Endothelial cell of umbilical vein (primary cell): ENCODE measurements around the gene GALNT2. TPM values are rescaled to one million over a fixed set of nuclear protein-coding genes. Genes with fewer than 3 reads are reported as not detected.

Experiments
- BruUV-seq: library from RNA; stranded (reverse); fragments of 400-500 nt; replicated peaks from 2 replicates; lab custom pipeline; 2021; lab: Mats Ljungman, UMichigan
- CTCF ChIA-PET: fragments of 300-600, 350-600 bp; sonication (Branson Sonifier 250); formaldehyde crosslinking; loops from one replicate; lab custom pipeline; 2021; ENCODE audit warnings: antibody characterized with exemption, inconsistent platforms; lab: Charles Lee
- POLR2A ChIA-PET: fragments of 300-600, 350-600 bp; sonication (Branson Sonifier 250); formaldehyde crosslinking; loops from one replicate; lab custom pipeline; 2021; ENCODE audit warnings: antibody characterized with exemption, inconsistent platforms; lab: Charles Lee
- DNase-seq: peaks from one replicate; pipeline ENCODE4 v3.0.0-alpha.2; 2011; ENCODE audit warnings: low read depth, low spot score
- FAIRE-seq: peaks from 2 replicates; lab custom pipeline; 2011; peaks lifted over from hg19 to GRCh38; lab: Jason Lieb, UNC
- H2AFZ ChIP-seq: 2 replicates; pipeline ENCODE4 v1.6.0; 2012; ENCODE audit warnings: low read depth, low read length, control low read depth, inconsistent platforms
- H3K27ac ChIP-seq: 2 replicates; pipeline ENCODE4 v1.5.1; 2011; ENCODE audit warnings: low read depth, mild to moderate bottlenecking, control low read depth, low read length, moderate library complexity; ENCODE audit not compliant: insufficient read depth
- H3K27me3 ChIP-seq, 2 experiments: 2 replicates each; pipeline versions ENCODE4 v1.6.0 to v1.6.1; 2011; ENCODE audit warnings: low read length in 2 of 2, mixed read lengths in 1 of 2; ENCODE audit not compliant: control insufficient read depth in 2 of 2, insufficient read depth in 2 of 2
- H3K36me3 ChIP-seq, 2 experiments: 2 replicates in 1 of 2; 3 replicates in 1 of 2; pipeline ENCODE4 v1.5.1; 2011; ENCODE audit warnings: low read length in 2 of 2, mild to moderate bottlenecking in 1 of 2, moderate library complexity in 1 of 2; ENCODE audit not compliant: control insufficient read depth in 2 of 2, insufficient read depth in 2 of 2; ENCODE audit errors: extremely low read depth in 1 of 2
- H3K4me1 ChIP-seq: 3 replicates; pipeline ENCODE4 v1.5.1; 2011; ENCODE audit warnings: mild to moderate bottlenecking, low read length; ENCODE audit not compliant: control insufficient read depth, insufficient read depth; ENCODE audit errors: extremely low read depth
- H3K4me2 ChIP-seq: 2 replicates; pipeline ENCODE4 v1.6.1; 2011; ENCODE audit warnings: low read length, control low read depth, mixed read lengths; ENCODE audit not compliant: insufficient read depth
- H3K4me3 ChIP-seq, 3 experiments: fragments of 200-600 bp in 1 of 3; sonication (generic), shearing (Covaris generic) in 1 of 3; replicated peaks in 1 of 3; 2 replicates each; pipeline ENCODE4 v1.5.1; 2011 to 2016; ENCODE audit warnings: control low read depth in 3 of 3, low read length in 3 of 3, mild to moderate bottlenecking in 2 of 3, inconsistent platforms in 1 of 3, low read depth in 1 of 3, moderate library complexity in 1 of 3; ENCODE audit not compliant: insufficient read depth in 1 of 3
- H3K79me2 ChIP-seq: 2 replicates; pipeline ENCODE4 v1.6.0; 2012; ENCODE audit warnings: low read length, inconsistent platforms; ENCODE audit not compliant: control insufficient read depth, insufficient read depth
- H3K9ac ChIP-seq: replicated peaks from 2 replicates; pipeline ENCODE3; 2011; ENCODE audit warnings: low read length, control low read depth; ENCODE audit not compliant: insufficient read depth; ENCODE audit errors: extremely low read depth
- H3K9me1 ChIP-seq: replicated peaks from 3 replicates; pipeline ENCODE4 v1.6.0; 2011; ENCODE audit warnings: mild to moderate bottlenecking, low read length; ENCODE audit not compliant: control insufficient read depth, insufficient read depth; ENCODE audit errors: extremely low read depth
- H3K9me3 ChIP-seq: replicated peaks from 2 replicates; pipeline ENCODE4 v1.5.1; 2012; ENCODE audit warnings: low read length, inconsistent platforms; ENCODE audit not compliant: control insufficient read depth, insufficient read depth
- H4K20me1 ChIP-seq: replicated peaks from 2 replicates; pipeline ENCODE3; 2011; ENCODE audit warnings: mild to moderate bottlenecking, low read length; ENCODE audit not compliant: control insufficient read depth, insufficient read depth; ENCODE audit errors: extremely low read depth
- CTCF ChIP-seq, 2 donors: IDR thresholded peaks; 1 replicate in 1 of 2; 2 replicates in 1 of 2; pipeline ENCODE4 v1.5.1; 2011; ENCODE audit warnings: low read length in 2 of 2, mild to moderate bottlenecking in 2 of 2, moderate library complexity in 2 of 2, control low read depth in 1 of 2, inconsistent platforms in 1 of 2, low read depth in 1 of 2; ENCODE audit not compliant: insufficient read depth in 1 of 2; ENCODE audit errors: extremely low read depth in 1 of 2
- EZH2 ChIP-seq: IDR thresholded peaks from 2 replicates; pipeline ENCODE4 v1.6.1; 2012; ENCODE audit warnings: borderline replicate concordance, low read depth, mild to moderate bottlenecking, moderate library complexity, low read length, inconsistent platforms; ENCODE audit not compliant: severe bottlenecking
- FOS ChIP-seq: IDR thresholded peaks from 2 replicates; pipeline ENCODE4 v1.6.1; 2011; ENCODE audit warnings: mild to moderate bottlenecking, low read length, moderate library complexity, borderline replicate concordance; ENCODE audit not compliant: insufficient read depth
- GATA2 ChIP-seq: IDR thresholded peaks from 2 replicates; pipeline ENCODE4 v1.7.0; 2011; ENCODE audit warnings: low read depth, mild to moderate bottlenecking, moderate library complexity, mixed read lengths, low read length; ENCODE audit not compliant: insufficient read length, insufficient read depth
- JUN ChIP-seq: IDR thresholded peaks from 2 replicates; pipeline ENCODE4 v1.6.1; 2011; ENCODE audit warnings: borderline replicate concordance, low read depth; ENCODE audit not compliant: insufficient read length, insufficient read depth
- MAX ChIP-seq: IDR thresholded peaks from 2 replicates; pipeline ENCODE4 v1.6.1; 2011; ENCODE audit not compliant: insufficient read depth, insufficient read length
- MYC ChIP-seq: IDR thresholded peaks from one replicate; pipeline ENCODE4 v1.6.1; 2011; ENCODE audit warnings: mild to moderate bottlenecking, low read depth, low read length
- POLR2A ChIP-seq: IDR thresholded peaks from 2 replicates; pipeline ENCODE4 v1.6.1; 2012; ENCODE audit warnings: low read depth, mild to moderate bottlenecking, control low read depth, low read length
- POLR2AphosphoS5 ChIP-seq: IDR thresholded peaks from 2 replicates; pipeline ENCODE4 v1.6.1; 2012; ENCODE audit warnings: low read depth, mild to moderate bottlenecking, control low read depth, low read length, moderate library complexity; ENCODE audit not compliant: insufficient read depth
- dilution Hi-C: fragments of 300-500 bp; cut with MboI; formaldehyde crosslinking; loops from one replicate; pipeline ENCODE4 v1.15.0; 2019; ENCODE audit warnings: low sequenced_read_pairs; ENCODE audit not compliant: extremely low pct_ligation_motif_present
- intact Hi-C: fragments of 100-400 bp; cut with micrococcal nuclease; formaldehyde crosslinking; loops from one replicate; pipeline ENCODE4 v1.10.0; 2022
- polyA plus RNA-seq, 4 experiments: library from polyadenylated mRNA; depleted of rRNA in 3 of 4; stranded (reverse) in 3 of 4; unstranded in 1 of 4; fragments of >200 nt; gene quantifications; 2 replicates each; pipeline versions ENCODE4 v1.2.1 to v1.2.3, GENCODE V29; 2011 to 2012; ENCODE audit warnings: missing spikeins in 1 of 4
- total RNA-seq: library from RNA; stranded (reverse); gene quantifications from 2 replicates; pipeline ENCODE4 v1.2.3, GENCODE V29; 2021

Gene GALNT2
- total and polyA plus RNA-seq, 2 donors (not counting 3 experiments of a cell fraction or from before 2014, with no cell fraction given) = 56.3 to 77.5 TPM

- Histone ChIP-seq H3K9ac (no peak overlapping the region), H3K79me2 (no peaks in the 10 kb centered on the region), H3K36me3 (no peaks in the 10 kb centered on the region), H3K4me1 (no peaks in the 10 kb centered on the region), H3K9me1 (no peaks in the 10 kb centered on the region), H3K4me3 (no peak overlapping the region), H3K27me3 (no peaks in the 10 kb centered on the region), H2AFZ (no peak overlapping the region), H4K20me1 (no peaks in the 10 kb centered on the region), H3K27ac (no peak overlapping the region), H3K9me3 (no peaks in the 10 kb centered on the region), H3K4me2 (no peak overlapping the region)
- ChIA-PET POLR2A (interaction anchor here (0.6 kb wide), 1 partner anchor 160 kb away, joined by 3 read pairs; no protein-coding TSS in a partner anchor), CTCF (no interaction called here)
- DNase-seq (no peak), FAIRE-seq (peak; percentile 44)
- TF ChIP-seq POLR2AphosphoS5 (no peak), MAX (no peak), FOS (peak; percentile 71), JUN (no peak), EZH2 (no peak), GATA2 (no peak)
- dilution Hi-C loops (no loop called here), intact Hi-C loops (no loop called here)
- BruUV-seq = no TSS peak
Observed at GRCh38 chr1:230031131-230031530, 35.9 kb upstream of the GALNT2 start.

- no peaks in the 10 kb centered on the region for H3K27me3 ChIP-seq
- H3K27ac ChIP-seq = no peak overlapping the region
- POLR2A ChIA-PET = no interaction called here
- H3K4me1 ChIP-seq = no peaks in the 10 kb centered on the region
- TF ChIP-seq MYC (no peak), JUN (no peak), CTCF (IDR thresholded peaks at IDR 0.05; ENCODE audit: extremely low read depth in 1 of 2, insufficient read depth in 1 of 2, low read depth in 1 of 2, low read length in 2 of 2) (no peak), MAX (no peak), EZH2 (no peak), POLR2A (no peak), FOS (no peak), GATA2 (no peak), POLR2AphosphoS5 (no peak)
- dilution Hi-C loops (no loop called here), intact Hi-C loops (no loop called here)
- no peak overlapping the region for H2AFZ ChIP-seq
- H3K9me3 ChIP-seq = no peaks in the 10 kb centered on the region
- DNase-seq (no peak), FAIRE-seq (no peak)
- no peaks in the 10 kb centered on the region for H4K20me1 ChIP-seq
- CTCF ChIA-PET = no interaction called here
- H3K4me2 ChIP-seq = no peak overlapping the region
- no peaks in the 10 kb centered on the region for H3K36me3 ChIP-seq
- no peak overlapping the region for H3K4me3 ChIP-seq
- no TSS peak for BruUV-seq
- no peaks in the 10 kb centered on the region for H3K9me1 ChIP-seq
- H3K9ac ChIP-seq = no peak overlapping the region
- H3K79me2 ChIP-seq = no peaks in the 10 kb centered on the region
Observed at GRCh38 chr1:230032516-230033281, 34.3 kb upstream of the GALNT2 start.
